PC-3 (cell line): ENCODE data around the gene VPS41. TPM values are rescaled to one million over a fixed set of nuclear protein-coding genes. Genes with fewer than 3 reads are reported as not detected.

Experiments
- ATAC-seq: fragments of 200-7000 bp; cut with Tn5 transposase; 2 replicates; pipeline ENCODE4 v1.9.1; 2020; ENCODE audit warnings: mild to moderate bottlenecking, moderate library complexity
- BruUV-seq: library from RNA; stranded (reverse); fragments of 400-500 nt; replicated peaks from 2 replicates; lab custom pipeline; 2021; lab: Mats Ljungman, UMichigan
- CTCF ChIA-PET: fragments of 300-600 bp; sonication (Branson Sonifier 250); formaldehyde crosslinking; loops from one replicate; lab custom pipeline; 2022; ENCODE audit warnings: antibody characterized with exemption; lab: Charles Lee
- POLR2A ChIA-PET: fragments of 300-600 bp; sonication (Branson Sonifier 250); formaldehyde crosslinking; loops from one replicate; lab custom pipeline; 2022; ENCODE audit warnings: antibody characterized with exemption; ENCODE audit not compliant: unreplicated experiment; lab: Charles Lee
- DNase-seq: peaks from one replicate; pipeline ENCODE4 v3.0.0-alpha.2; 2015
- H2AFZ ChIP-seq: fragments of 300-600 bp; sonication (generic); 2 replicates; pipeline ENCODE4 v1.6.0; 2016; ENCODE audit warnings: antibody characterized with exemption, low read length
- H3F3A ChIP-seq: fragments of 300-600 bp; sonication (generic); one replicate; pipeline ENCODE4 v1.6.0; 2017; ENCODE audit warnings: antibody characterized with exemption, low read length, control low read depth, mild to moderate bottlenecking; ENCODE audit not compliant: unreplicated experiment
- H3K27ac ChIP-seq: fragments of 300-600 bp; sonication (generic); 2 replicates; pipeline ENCODE4 v1.5.1; 2016; ENCODE audit warnings: mild to moderate bottlenecking, low read length
- H3K27me3 ChIP-seq: fragments of 300-600 bp; sonication (generic); 2 replicates; pipeline ENCODE4 v1.6.1; 2016; ENCODE audit warnings: low read length, mixed read lengths
- H3K36me3 ChIP-seq: fragments of 300-600 bp; sonication (generic); 2 replicates; pipeline ENCODE4 v1.6.1; 2016; ENCODE audit warnings: low read depth, mixed run types, low read length, mixed read lengths
- H3K4me1 ChIP-seq: fragments of 300-600 bp; sonication (generic); 2 replicates; pipeline ENCODE4 v1.5.1; 2016; ENCODE audit warnings: low read length; ENCODE audit not compliant: insufficient read depth
- H3K4me2 ChIP-seq: fragments of 300-600 bp; sonication (generic); 2 replicates; pipeline ENCODE4 v1.6.0; 2016; ENCODE audit warnings: low read length
- H3K4me3 ChIP-seq: fragments of 300-600 bp; sonication (generic); 2 replicates; pipeline ENCODE4 v1.5.1; 2016; ENCODE audit warnings: mild to moderate bottlenecking, low read length, mixed read lengths
- H3K79me2 ChIP-seq: fragments of 300-600 bp; sonication (generic); 2 replicates; pipeline ENCODE4 v1.6.1; 2017; ENCODE audit warnings: low read length, mixed read lengths
- H3K9ac ChIP-seq: fragments of 300-600 bp; sonication (generic); 2 replicates; pipeline ENCODE4 v1.6.0; 2016; ENCODE audit warnings: mild to moderate bottlenecking, low read length
- H3K9me2 ChIP-seq: fragments of 300-600 bp; sonication (generic); replicated peaks from 2 replicates; pipeline ENCODE4 v1.6.1; 2016; ENCODE audit warnings: mixed run types, low read length, mixed read lengths
- H3K9me3 ChIP-seq: fragments of 300-600 bp; sonication (generic); 2 replicates; pipeline ENCODE4 v1.6.1; 2016; ENCODE audit warnings: low read length, mixed read lengths
- H4K20me1 ChIP-seq: fragments of 300-600 bp; sonication (generic); 2 replicates; pipeline ENCODE4 v1.6.1; 2016; ENCODE audit warnings: low read length, mixed read lengths
- EZH2 ChIP-seq: fragments of 300-600 bp; sonication (generic); IDR thresholded peaks from one replicate; pipeline ENCODE4 v1.6.1; 2017; ENCODE audit warnings: antibody characterized with exemption, mild to moderate bottlenecking, low read length; ENCODE audit not compliant: unreplicated experiment
- EZH2phosphoT487 ChIP-seq: fragments of 300-600 bp; sonication (generic); IDR thresholded peaks from 2 replicates; pipeline ENCODE4 v1.6.1; 2018; ENCODE audit warnings: mild to moderate bottlenecking, antibody characterized with exemption, low read length, borderline replicate concordance
- intact Hi-C: fragments of 100-400 bp; cut with micrococcal nuclease; formaldehyde crosslinking; loops from 2 replicates; pipeline ENCODE4 v1.9.0; 2023
- total RNA-seq: library from RNA; depleted of rRNA; stranded (reverse); fragments of >200 nt; gene quantifications from 2 replicates; pipeline ENCODE4 v1.2.3, GENCODE V29; 2014
- TF ChIP-seq, protein P1 (sequence below): fragments of 300-600 bp; sonication (generic); conservative IDR thresholded peaks from 2 replicates; pipeline ENCODE4 v1.5.1; 2017; ENCODE audit warnings: antibody characterized with exemption, low read depth, mild to moderate bottlenecking, low read length

Gene VPS41
- total RNA-seq, 1 experiment from 2014 or later, result 35.2 TPM

DNA sequence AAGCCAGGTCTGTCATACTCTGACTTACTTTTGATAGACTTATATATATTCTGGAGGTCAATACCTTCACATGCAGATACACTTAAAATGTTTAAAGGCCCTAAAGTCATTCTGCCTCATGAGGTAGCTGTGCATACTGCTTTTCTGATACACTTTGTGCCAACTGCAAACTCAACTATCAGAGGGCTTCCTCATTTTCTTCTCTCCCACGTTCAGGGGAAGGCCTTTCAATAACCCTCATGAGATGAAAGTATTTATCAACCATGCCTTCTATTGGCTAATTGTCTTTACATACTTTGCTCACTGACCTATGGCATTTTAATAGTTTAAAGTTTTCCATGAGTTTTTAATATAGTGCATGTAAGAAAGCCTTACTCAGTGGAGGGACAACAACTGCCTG, 165.1 kb downstream of the VPS41 start:
- CTCF ChIA-PET, result no interaction called here
- BruUV-seq, result no TSS peak

DNA sequence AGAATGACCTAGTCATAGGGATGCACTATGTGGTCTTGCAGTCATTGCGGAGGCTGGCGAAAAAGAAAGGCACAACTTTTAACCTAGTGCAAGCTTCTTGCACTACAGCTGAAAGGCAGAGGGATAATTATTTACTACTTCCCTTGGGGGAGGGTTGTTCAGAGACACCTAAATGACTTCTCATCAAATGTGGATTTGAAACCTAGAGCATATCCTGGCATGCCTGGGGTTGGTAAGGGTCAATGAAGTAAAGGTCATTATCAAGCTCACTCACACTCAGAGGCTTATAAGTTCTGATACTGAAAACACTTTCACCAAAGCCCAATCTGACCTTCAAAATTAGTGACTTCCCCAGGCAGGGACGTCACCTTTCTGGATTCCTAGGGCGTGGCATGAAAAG, 168.9 kb downstream of the VPS41 start:
- BruUV-seq, result no TSS peak
- Histone ChIP-seq H3K9ac (no peak overlapping the region), H3K4me1 (peaks cover 6% of the 10 kb centered on the region), H3K4me3 (no peak overlapping the region), H2AFZ (no peak overlapping the region), H3F3A (no peaks in the 10 kb centered on the region), H3K4me2 (no peak overlapping the region), H3K27ac (no peak overlapping the region), H4K20me1 (no peaks in the 10 kb centered on the region), H3K9me3 (no peaks in the 10 kb centered on the region), H3K9me2 (no peaks in the 10 kb centered on the region), H3K79me2 (no peaks in the 10 kb centered on the region), H3K27me3 (no peaks in the 10 kb centered on the region), H3K36me3 (no peaks in the 10 kb centered on the region)
- ChIA-PET POLR2A (interaction anchor here (0.9 kb wide), 1 partner anchor 23 kb away, joined by 3 read pairs; no protein-coding TSS in a partner anchor), CTCF (no interaction called here)
- intact Hi-C loops, result no loop called here
- TF ChIP-seq, protein P1, sequence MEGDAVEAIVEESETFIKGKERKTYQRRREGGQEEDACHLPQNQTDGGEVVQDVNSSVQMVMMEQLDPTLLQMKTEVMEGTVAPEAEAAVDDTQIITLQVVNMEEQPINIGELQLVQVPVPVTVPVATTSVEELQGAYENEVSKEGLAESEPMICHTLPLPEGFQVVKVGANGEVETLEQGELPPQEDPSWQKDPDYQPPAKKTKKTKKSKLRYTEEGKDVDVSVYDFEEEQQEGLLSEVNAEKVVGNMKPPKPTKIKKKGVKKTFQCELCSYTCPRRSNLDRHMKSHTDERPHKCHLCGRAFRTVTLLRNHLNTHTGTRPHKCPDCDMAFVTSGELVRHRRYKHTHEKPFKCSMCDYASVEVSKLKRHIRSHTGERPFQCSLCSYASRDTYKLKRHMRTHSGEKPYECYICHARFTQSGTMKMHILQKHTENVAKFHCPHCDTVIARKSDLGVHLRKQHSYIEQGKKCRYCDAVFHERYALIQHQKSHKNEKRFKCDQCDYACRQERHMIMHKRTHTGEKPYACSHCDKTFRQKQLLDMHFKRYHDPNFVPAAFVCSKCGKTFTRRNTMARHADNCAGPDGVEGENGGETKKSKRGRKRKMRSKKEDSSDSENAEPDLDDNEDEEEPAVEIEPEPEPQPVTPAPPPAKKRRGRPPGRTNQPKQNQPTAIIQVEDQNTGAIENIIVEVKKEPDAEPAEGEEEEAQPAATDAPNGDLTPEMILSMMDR, result no peak
- TF ChIP-seq EZH2phosphoT487 (no peak), EZH2 (no peak)
- DNase-seq (no peak), ATAC-seq (no peak)

More for the DNA sequence above, 165.1 kb downstream of the VPS41 start:
- H3K4me1 ChIP-seq, result peaks cover 12% of the 10 kb centered on the region
- H4K20me1 ChIP-seq, result no peaks in the 10 kb centered on the region
- 0 out of 2 replicates have a peak, but pooled peaks cover 4% of the 10 kb centered on the region for H3K36me3 ChIP-seq
- H2AFZ ChIP-seq, result no peak overlapping the region
- DNase-seq (no peak), ATAC-seq (no peak)
- H3K9me2 ChIP-seq, result no peaks in the 10 kb centered on the region
- no peaks in the 10 kb centered on the region for H3K79me2 ChIP-seq
- no peaks in the 10 kb centered on the region for H3F3A ChIP-seq
- H3K9ac ChIP-seq, result no peak overlapping the region
- H3K4me2 ChIP-seq, result no peak overlapping the region
- no peaks in the 10 kb centered on the region for H3K9me3 ChIP-seq
- TF ChIP-seq EZH2, result no peak
- TF ChIP-seq, protein P1, result no peak
- no peak for TF ChIP-seq EZH2phosphoT487
- no peak overlapping the region for H3K4me3 ChIP-seq
- H3K27ac ChIP-seq, result no peak overlapping the region
- intact Hi-C loops, result no loop called here
- POLR2A ChIA-PET, result no interaction called here
- no peaks in the 10 kb centered on the region for H3K27me3 ChIP-seq

DNA sequence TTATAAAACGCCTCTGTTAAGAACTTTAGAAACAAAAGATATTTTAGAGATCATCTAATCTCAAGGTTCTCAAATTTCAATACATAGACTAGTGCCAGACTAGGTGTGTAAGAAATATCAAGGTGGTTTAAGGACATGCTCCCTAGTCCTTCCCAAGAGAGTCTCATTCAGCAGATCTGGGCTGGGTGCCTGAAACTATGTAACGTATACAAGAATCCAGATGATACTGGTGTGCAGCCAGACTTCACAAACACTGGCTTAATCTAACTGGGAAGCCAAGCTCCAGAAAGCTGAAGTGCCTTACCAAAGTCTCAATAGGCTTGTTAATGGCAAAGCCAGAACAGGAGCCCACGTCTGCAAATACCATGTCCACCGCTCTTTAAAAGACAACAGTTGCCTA, 172.9 kb downstream of the VPS41 start:
- H3K9me3 ChIP-seq, result no peaks in the 10 kb centered on the region
- no peaks in the 10 kb centered on the region for H3F3A ChIP-seq
- H3K9ac ChIP-seq, result no peak overlapping the region
- TF ChIP-seq EZH2phosphoT487 (no peak), EZH2 (no peak)
- TF ChIP-seq, protein P1, result no peak
- BruUV-seq, result no TSS peak
- H3K4me2 ChIP-seq, result no peak overlapping the region
- ATAC-seq (no peak), DNase-seq (no peak)
- ChIA-PET CTCF (no interaction called here), POLR2A (no interaction called here)
- intact Hi-C loops, result no loop called here
- H2AFZ ChIP-seq, result no peak overlapping the region
- H3K9me2 ChIP-seq, result no peaks in the 10 kb centered on the region
- no peaks in the 10 kb centered on the region for H3K4me1 ChIP-seq
- no peak overlapping the region for H3K27ac ChIP-seq
- H3K27me3 ChIP-seq, result no peaks in the 10 kb centered on the region
- H3K4me3 ChIP-seq, result no peak overlapping the region
- H3K79me2 ChIP-seq, result no peaks in the 10 kb centered on the region
- no peaks in the 10 kb centered on the region for H3K36me3 ChIP-seq
- H4K20me1 ChIP-seq, result no peaks in the 10 kb centered on the region
